Activated CD4-positive, alpha-beta T cell treated with anti-CD3 and anti-CD28 coated beads for 36 hours (primary cell): Measurements from ENCODE around the gene MRPS14. TPM values are rescaled to one million over a fixed set of nuclear protein-coding genes. Genes with fewer than 3 reads are reported as not detected.
A peak's percentile ranks its signal among the peaks of the same experiment; 100 is the strongest.

ENCODE experiments used
- ATAC-seq: fragments of 200-7000 bp; cut with Tn5 transposase; one replicate; pipeline ENCODE4 v1.10.0; 2021; ENCODE audit warnings: mild to moderate bottlenecking, moderate library complexity
- CTCF ChIA-PET: fragments of 350-600 bp; sonication (Branson Sonifier 250); formaldehyde crosslinking; loops from one replicate; lab custom pipeline; 2021; ENCODE audit warnings: antibody characterized with exemption; lab: Charles Lee
- POLR2A ChIA-PET: fragments of 350-600 bp; sonication (Branson Sonifier 250); formaldehyde crosslinking; loops from one replicate; lab custom pipeline; 2021; ENCODE audit warnings: antibody characterized with exemption, inconsistent platforms; lab: Charles Lee
- DNase-seq: peaks from one replicate; pipeline ENCODE4 v3.0.0-alpha.2; 2020
- H3K27ac Mint-ChIP-seq: one replicate; pipeline ENCODE4 v1.8.0; 2021; ENCODE audit warnings: mixed read lengths
- H3K27me3 Mint-ChIP-seq: one replicate; pipeline ENCODE4 v1.8.0; 2021; ENCODE audit warnings: mixed read lengths
- H3K36me3 Mint-ChIP-seq: one replicate; pipeline ENCODE4 v1.8.0; 2021; ENCODE audit warnings: low read depth, mixed read lengths
- H3K4me1 Mint-ChIP-seq: one replicate; pipeline ENCODE4 v1.8.0; 2021; ENCODE audit warnings: mixed read lengths
- H3K4me3 Mint-ChIP-seq: one replicate; pipeline ENCODE4 v1.8.0; 2021; ENCODE audit warnings: mild to moderate bottlenecking, moderate library complexity, mixed read lengths
- H3K9me3 Mint-ChIP-seq: one replicate; pipeline ENCODE4 v1.8.0; 2021; ENCODE audit warnings: low read depth, mixed read lengths
- intact Hi-C, 2 experiments: fragments of 100-400 bp; cut with DNase I in 1 of 2; cut with micrococcal nuclease in 1 of 2; formaldehyde crosslinking; loops; one replicate each; pipeline versions ENCODE4 v1.14.2 to v1.15.1; 2022 to 2024; cut with DNase I, micrococcal nuclease
- total RNA-seq, 2 experiments: library from RNA; stranded (reverse); gene quantifications; one replicate each; pipeline ENCODE4 v1.2.3, GENCODE V29; 2021

MRPS14 gene
- 10 to 100 TPM; 38.7 to 43.7 TPM for total RNA-seq

GRCh38 chr1:175023043-175023921 lies at the start of gene MRPS14:
MRPS14 (minus strand) TSS chr1:175023425; CDS start chr1:175023408, 17 bp downstream.
- no peaks in the 10 kb centered on the region for H3K27me3 Mint-ChIP-seq
- peaks cover 25% of the 10 kb centered on the region for H3K4me1 Mint-ChIP-seq
- CTCF ChIA-PET, result interaction anchor here (0.7 to 4.4 kb wide), 7 partner anchors 17 to 296 kb away, joined by 3 to 24 read pairs (median 4); partner anchors contain the start of gene CACYBP
- peak within 1 kb of the TSS; percentile 92 for H3K27ac Mint-ChIP-seq
- peaks cover 6% of the 10 kb centered on the region for H3K9me3 Mint-ChIP-seq
- H3K36me3 Mint-ChIP-seq, result peaks cover 22% of the 10 kb centered on the region
- peak; percentile 92 for ATAC-seq
- intact Hi-C loops, result loop anchor here (1.0 to 10.0 kb wide), 7 partner anchors 24 to 1546 kb away; partner anchors contain the start of genes CACYBP (in 2 of the 2), KIAA0040 (in 2 of the 2), COP1 (in 1 of the 2) and GAS5 (in 1 of the 2)
- DNase-seq, result peak; percentile 99
- H3K4me3 Mint-ChIP-seq, result peak within 1 kb of the TSS; percentile 87
- POLR2A ChIA-PET, result interaction anchor here (0.5 to 2.2 kb wide), 9 partner anchors 9 to 1184 kb away, joined by 3 to 65 read pairs (median 4); partner anchors contain the start of gene CACYBP

GRCh38 chr1:175072099-175072951 lies 49.1 kb upstream of the MRPS14 start:
- DNase-seq, result peak; percentile 73
- Mint-ChIP-seq H3K4me3 (no peak overlapping the region), H3K9me3 (no peaks in the 10 kb centered on the region), H3K36me3 (no peaks in the 10 kb centered on the region), H3K4me1 (peaks cover 15% of the 10 kb centered on the region), H3K27ac (no peak overlapping the region), H3K27me3 (peaks cover 10% of the 10 kb centered on the region)
- CTCF ChIA-PET, result interaction anchor here (0.6 kb wide), 1 partner anchor 399 kb away, joined by 3 read pairs; no protein-coding TSS in a partner anchor
- peak; percentile 99 for ATAC-seq
- intact Hi-C loops, result no loop called here
- POLR2A ChIA-PET, result no interaction called here

DNA sequence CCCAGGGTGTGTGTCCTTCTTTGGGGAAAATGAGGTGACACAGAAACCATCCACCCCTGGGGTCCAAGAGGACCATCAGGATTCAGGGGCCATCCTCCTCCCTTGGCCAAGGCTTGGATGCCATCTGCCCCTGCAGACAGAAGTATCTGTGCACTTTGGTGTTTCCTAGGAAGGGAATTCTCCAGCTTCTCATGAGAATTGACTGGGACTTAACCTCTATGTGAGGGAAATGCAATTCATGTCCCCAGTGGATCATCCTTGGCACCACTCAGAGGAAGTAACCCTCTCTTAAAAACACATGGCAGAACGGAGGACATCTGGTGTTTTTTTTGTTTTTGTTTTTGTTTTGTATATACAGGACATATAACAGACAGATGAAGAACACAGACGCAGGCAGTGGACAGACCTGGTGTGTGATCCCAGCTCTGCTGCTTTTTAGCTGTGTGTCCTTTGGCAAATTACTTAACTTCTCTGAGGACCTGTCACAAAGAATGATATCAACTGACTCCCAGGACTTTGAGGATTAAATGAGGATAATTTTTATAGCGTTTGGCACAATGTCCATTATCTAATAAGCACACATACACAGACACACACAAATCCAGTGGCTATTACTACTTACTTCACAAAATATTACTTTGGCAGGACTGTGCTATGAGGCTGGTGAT lies 48.2 kb upstream of the MRPS14 start:
- H3K27ac Mint-ChIP-seq, result no peak overlapping the region
- no peaks in the 10 kb centered on the region for H3K36me3 Mint-ChIP-seq
- ChIA-PET POLR2A (no interaction called here), CTCF (interaction anchor here (0.6 to 0.7 kb wide), 2 partner anchors 35 to 398 kb away, joined by 3 read pairs; no protein-coding TSS in a partner anchor)
- H3K27me3 Mint-ChIP-seq, result peaks cover 7% of the 10 kb centered on the region
- H3K4me1 Mint-ChIP-seq, result peaks cover 15% of the 10 kb centered on the region
- DNase-seq (no peak), ATAC-seq (no peak)
- no peak overlapping the region for H3K4me3 Mint-ChIP-seq
- H3K9me3 Mint-ChIP-seq, result no peaks in the 10 kb centered on the region
- intact Hi-C loops, result no loop called here

- Mint-ChIP-seq H3K27me3 (peaks cover 7% of the 10 kb centered on the region), H3K9me3 (no peaks in the 10 kb centered on the region), H3K27ac (no peak overlapping the region), H3K36me3 (no peaks in the 10 kb centered on the region), H3K4me3 (no peak overlapping the region), H3K4me1 (peaks cover 15% of the 10 kb centered on the region)
- no peak for ATAC-seq
- DNase-seq, result no peak
- ChIA-PET POLR2A (no interaction called here), CTCF (interaction anchor here (0.9 kb wide), 1 partner anchor 18 kb away, joined by 3 read pairs; no protein-coding TSS in a partner anchor)
- intact Hi-C loops, result no loop called here
Measured at GRCh38 chr1:175070818-175071217, 47.6 kb upstream of the MRPS14 start.

- ATAC-seq, result no peak
- intact Hi-C loops, result no loop called here
- no peak within 1 kb of the TSS for H3K4me3 Mint-ChIP-seq
- no peak for DNase-seq
- no peaks in the 10 kb centered on the region for H3K36me3 Mint-ChIP-seq
- H3K27ac Mint-ChIP-seq, result no peak within 1 kb of the TSS
- CTCF ChIA-PET, result interaction anchor here (1.1 to 1.4 kb wide), 2 partner anchors 23 to 78 kb away, joined by 3 to 5 read pairs; no protein-coding TSS in a partner anchor
- no peaks in the 10 kb centered on the region for H3K9me3 Mint-ChIP-seq
- H3K27me3 Mint-ChIP-seq, result no peaks in the 10 kb centered on the region
- POLR2A ChIA-PET, result no interaction called here
- peaks cover 8% of the 10 kb centered on the region for H3K4me1 Mint-ChIP-seq
Measured at GRCh38 chr1:175067362-175068106, 44.3 kb upstream of the MRPS14 start, which contains the start of gene TNN. TNN (plus strand) TSS chr1:175067833; CDS start chr1:175077419, 9,586 bp downstream.

- no peak for DNase-seq
- ATAC-seq, result no peak
- Mint-ChIP-seq H3K27me3 (no peaks in the 10 kb centered on the region), H3K9me3 (no peaks in the 10 kb centered on the region), H3K27ac (no peak overlapping the region), H3K4me1 (no peaks in the 10 kb centered on the region), H3K4me3 (no peak overlapping the region), H3K36me3 (no peaks in the 10 kb centered on the region)
- ChIA-PET POLR2A (no interaction called here), CTCF (no interaction called here)
- intact Hi-C loops, result no loop called here
Measured at GRCh38 chr1:175062858-175063257, 39.6 kb upstream of the MRPS14 start.

- Mint-ChIP-seq H3K27me3 (no peaks in the 10 kb centered on the region), H3K27ac (no peak overlapping the region), H3K9me3 (no peaks in the 10 kb centered on the region), H3K4me3 (no peak overlapping the region), H3K4me1 (no peaks in the 10 kb centered on the region), H3K36me3 (no peaks in the 10 kb centered on the region)
- intact Hi-C loops, result no loop called here
- DNase-seq (no peak), ATAC-seq (peak; percentile 55)
- CTCF ChIA-PET, result no interaction called here
- POLR2A ChIA-PET, result no interaction called here
Measured at GRCh38 chr1:175062339-175062738, 39.1 kb upstream of the MRPS14 start.

DNA sequence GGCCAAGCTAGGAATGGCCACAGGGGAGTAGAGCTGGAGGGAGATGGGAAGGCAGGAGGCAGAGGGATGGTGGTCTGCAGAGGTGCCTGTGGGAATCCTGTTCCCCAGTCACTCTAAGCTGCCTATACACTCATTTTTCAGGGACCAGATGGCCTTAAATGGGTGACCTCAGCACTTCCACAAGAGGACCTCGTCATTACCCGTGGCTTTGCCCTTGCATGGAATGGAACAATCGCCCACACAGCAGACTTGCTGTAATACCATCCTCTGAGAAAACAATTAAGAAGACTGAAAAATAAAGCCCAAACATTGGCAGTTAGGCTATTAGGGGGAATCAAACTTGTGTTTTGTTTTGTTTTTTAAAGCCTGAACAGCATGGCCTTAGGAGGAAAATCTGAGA lies 31.5 kb upstream of the MRPS14 start:
- Mint-ChIP-seq H3K4me1 (no peaks in the 10 kb centered on the region), H3K4me3 (no peak overlapping the region)
- CTCF ChIA-PET, result interaction anchor here (0.7 to 1.1 kb wide), 3 partner anchors 25 to 1187 kb away, joined by 3 to 6 read pairs (median 4); no protein-coding TSS in a partner anchor

GRCh38 chr1:175050992-175051391 lies 27.8 kb upstream of the MRPS14 start:
- POLR2A ChIA-PET, result no interaction called here
- Mint-ChIP-seq H3K4me3 (no peak overlapping the region), H3K27me3 (peaks cover 19% of the 10 kb centered on the region), H3K36me3 (no peaks in the 10 kb centered on the region), H3K9me3 (no peaks in the 10 kb centered on the region), H3K4me1 (no peaks in the 10 kb centered on the region), H3K27ac (no peak overlapping the region)
- ATAC-seq, result no peak
- intact Hi-C loops, result no loop called here
- no peak for DNase-seq
- CTCF ChIA-PET, result interaction anchor here (0.6 to 1.0 kb wide), 2 partner anchors 74 to 96 kb away, joined by 4 read pairs; no protein-coding TSS in a partner anchor

More for the DNA sequence above, 31.5 kb upstream of the MRPS14 start:
- no peaks in the 10 kb centered on the region for H3K36me3 Mint-ChIP-seq
- H3K9me3 Mint-ChIP-seq, result peaks cover 3% of the 10 kb centered on the region
- ATAC-seq, result no peak
- no peak overlapping the region for H3K27ac Mint-ChIP-seq
- POLR2A ChIA-PET, result no interaction called here
- intact Hi-C loops, result no loop called here
- DNase-seq, result no peak
- peaks cover 12% of the 10 kb centered on the region for H3K27me3 Mint-ChIP-seq

- H3K4me1 Mint-ChIP-seq, result no peaks in the 10 kb centered on the region
- intact Hi-C loops, result no loop called here
- ChIA-PET POLR2A (no interaction called here), CTCF (no interaction called here)
- no peaks in the 10 kb centered on the region for H3K9me3 Mint-ChIP-seq
- ATAC-seq (no peak), DNase-seq (no peak)
- peaks cover 13% of the 10 kb centered on the region for H3K27me3 Mint-ChIP-seq
- H3K27ac Mint-ChIP-seq, result no peak overlapping the region
- no peak overlapping the region for H3K4me3 Mint-ChIP-seq
- no peaks in the 10 kb centered on the region for H3K36me3 Mint-ChIP-seq
Measured at GRCh38 chr1:175045519-175045918, 22.3 kb upstream of the MRPS14 start.
